Neuronal stem cell (in vitro differentiated cells): Measurements from ENCODE around the gene SPINDOC.

Experiments
- DNase-seq: peaks from one replicate; pipeline ENCODE4 v3.0.0-alpha.2; 2013; ENCODE audit warnings: low spot score
- H2AFZ ChIP-seq: one replicate; pipeline ENCODE4 v1.6.1; 2013; ENCODE audit warnings: mild to moderate bottlenecking, low read length, inconsistent platforms
- H2AK5ac ChIP-seq: 2 replicates; pipeline ENCODE4 v1.6.1; 2013; ENCODE audit warnings: low read depth, mild to moderate bottlenecking, inconsistent platforms, low read length, moderate library complexity, mixed read lengths
- H2BK120ac ChIP-seq: 2 replicates; pipeline ENCODE4 v1.6.1; 2013; ENCODE audit warnings: low read depth, mild to moderate bottlenecking, inconsistent platforms, low read length, moderate library complexity, mixed read lengths
- H2BK12ac ChIP-seq: one replicate; pipeline ENCODE4 v1.6.1; 2013; ENCODE audit warnings: low read length, inconsistent platforms
- H2BK15ac ChIP-seq: 2 replicates; pipeline ENCODE4 v1.6.1; 2013; ENCODE audit warnings: mild to moderate bottlenecking, low read length, inconsistent platforms, mixed read lengths
- H2BK5ac ChIP-seq: one replicate; pipeline ENCODE4 v1.6.1; 2013; ENCODE audit warnings: inconsistent platforms, mild to moderate bottlenecking, low read length, moderate library complexity
- H3K14ac ChIP-seq: one replicate; pipeline ENCODE4 v1.6.1; 2013; ENCODE audit warnings: low read length, inconsistent platforms
- H3K18ac ChIP-seq: 2 replicates; pipeline ENCODE4 v1.6.1; 2013; ENCODE audit warnings: low read length, inconsistent platforms
- H3K23ac ChIP-seq: 2 replicates; pipeline ENCODE4 v1.6.1; 2013; ENCODE audit warnings: low read depth, mild to moderate bottlenecking, mixed read lengths, low read length, inconsistent platforms; ENCODE audit not compliant: poor library complexity
- H3K27ac ChIP-seq: replicated peaks from 3 replicates; pipeline ENCODE4 v1.5.1; 2013; ENCODE audit warnings: low read length, inconsistent platforms
- H3K27me3 ChIP-seq, 3 experiments: 2 replicates each; pipeline ENCODE4 v1.6.1; 2013; ENCODE audit warnings: low read length in 3 of 3, mild to moderate bottlenecking in 2 of 3, inconsistent platforms in 1 of 3, low read depth in 1 of 3, mixed read lengths in 1 of 3, moderate library complexity in 1 of 3; ENCODE audit not compliant: control insufficient read depth in 3 of 3, insufficient read depth in 3 of 3
- H3K36me3 ChIP-seq, 2 donors: replicated peaks in 1 of 2; 2 replicates each; pipeline ENCODE4 v1.6.1; 2013; ENCODE audit warnings: low read length in 2 of 2; ENCODE audit not compliant: control insufficient read depth in 2 of 2, insufficient read depth in 2 of 2
- H3K4ac ChIP-seq: 2 replicates; pipeline ENCODE4 v1.6.1; 2013; ENCODE audit warnings: inconsistent platforms, mild to moderate bottlenecking, low read length, moderate library complexity
- H3K4me1 ChIP-seq, 2 donors: 1 replicate in 1 of 2; 2 replicates in 1 of 2; pipeline ENCODE4 v1.6.1; 2013; ENCODE audit warnings: low read length in 2 of 2, low read depth in 1 of 2; ENCODE audit not compliant: control insufficient read depth in 2 of 2, insufficient read depth in 1 of 2
- H3K4me2 ChIP-seq: one replicate; pipeline ENCODE4 v1.6.1; 2013; ENCODE audit warnings: mild to moderate bottlenecking, low read length, inconsistent platforms; ENCODE audit not compliant: insufficient read depth, poor library complexity, severe bottlenecking
- H3K4me3 ChIP-seq, 2 donors: 2 replicates each; pipeline ENCODE4 v1.5.1; 2013; ENCODE audit warnings: low read length in 2 of 2, mild to moderate bottlenecking in 2 of 2, inconsistent platforms in 1 of 2, moderate library complexity in 1 of 2
- H3K79me1 ChIP-seq: one replicate; pipeline ENCODE4 v1.6.1; 2013; ENCODE audit warnings: low read depth, mild to moderate bottlenecking, inconsistent platforms, low read length, moderate library complexity
- H3K9ac ChIP-seq: one replicate; pipeline ENCODE4 v1.6.1; 2013; ENCODE audit warnings: mild to moderate bottlenecking, low read depth, low read length, inconsistent platforms; ENCODE audit not compliant: poor library complexity
- H3K9me3 ChIP-seq, 2 donors: replicated peaks in 1 of 2; 2 replicates each; pipeline versions ENCODE3 to v1.6.1; 2013; ENCODE audit warnings: low read length in 2 of 2, mild to moderate bottlenecking in 2 of 2, inconsistent platforms in 1 of 2, low read depth in 1 of 2, mixed read lengths in 1 of 2, moderate library complexity in 1 of 2; ENCODE audit not compliant: control insufficient read depth in 2 of 2, insufficient read depth in 1 of 2
- H4K8ac ChIP-seq: one replicate; pipeline ENCODE4 v1.6.1; 2013; ENCODE audit warnings: low read depth, mild to moderate bottlenecking, inconsistent platforms, low read length, moderate library complexity
- H4K91ac ChIP-seq: one replicate; pipeline ENCODE4 v1.6.1; 2013; ENCODE audit warnings: low read length, low read depth, mild to moderate bottlenecking, inconsistent platforms; ENCODE audit not compliant: poor library complexity
- WGBS, 2 donors: extraction: QIAGEN DNeasy Blood & Tissue Kit; methylation state at CpG; one replicate each; pipeline ENCODE4 v1.1.7; 2013; ENCODE audit warnings: missing lambda C conversion rate in 2 of 2, mixed read lengths in 1 of 2; ENCODE audit not compliant: insufficient read length in 2 of 2, insufficient replicate concordance in 1 of 2; ENCODE audit errors: extremely low coverage in 2 of 2; 5-methylcytosine and 5-hydroxymethylcytosine counted together

Gene SPINDOC

GRCh38 chr11:63816732-63817131 lies 3.5 kb downstream of the SPINDOC start:
- H3K23ac ChIP-seq, result no peak overlapping the region
- peaks cover 38 to 71% of the 10 kb centered on the region in 2 donors for H3K36me3 ChIP-seq
- H2BK15ac ChIP-seq, result no peak overlapping the region
- no peaks in the 10 kb centered on the region for H3K27me3 ChIP-seq
- peaks cover 3% of the 10 kb centered on the region in 2 donors for H3K9me3 ChIP-seq
- no peak for DNase-seq
- no peak overlapping the region for H3K4ac ChIP-seq
- no peak overlapping the region for H4K8ac ChIP-seq
- H3K9ac ChIP-seq, result no peak overlapping the region
- no peak overlapping the region for H3K27ac ChIP-seq
- peaks cover 10 to 14% of the 10 kb centered on the region in 2 donors for H3K4me1 ChIP-seq
- H3K14ac ChIP-seq, result no peak overlapping the region
- no CpG with 5 or more reads among the region's 3 CpGs for WGBS, 2 donors
- no peak overlapping the region for H3K4me3 ChIP-seq
- H2BK120ac ChIP-seq, result no peak overlapping the region
- H4K91ac ChIP-seq, result no peak overlapping the region
- no peak overlapping the region for H3K18ac ChIP-seq
- H2BK12ac ChIP-seq, result no peak overlapping the region
- H2AFZ ChIP-seq, result no peak overlapping the region
- no peak overlapping the region for H2BK5ac ChIP-seq
- H3K79me1 ChIP-seq, result peaks cover 19% of the 10 kb centered on the region
- H2AK5ac ChIP-seq, result no peak overlapping the region
- no peak overlapping the region for H3K4me2 ChIP-seq

- DNase-seq, result no peak
Observed at GRCh38 chr11:63817758-63818498, 4.7 kb downstream of the SPINDOC start.

GRCh38 chr11:63818609-63819008 lies 5.4 kb downstream of the SPINDOC start:
- Histone ChIP-seq H3K4me3 (peak overlapping the region in 1 of 2 donors; percentile 9), H3K27me3 (no peaks in the 10 kb centered on the region), H4K8ac (no peak overlapping the region), H2BK5ac (no peak overlapping the region), H2BK12ac (no peak overlapping the region), H3K4me1 (peaks cover 6 to 10% of the 10 kb centered on the region in 2 donors), H3K23ac (no peak overlapping the region), H3K9ac (no peak overlapping the region), H2BK120ac (no peak overlapping the region), H3K79me1 (peaks cover 20% of the 10 kb centered on the region), H4K91ac (no peak overlapping the region), H3K36me3 (peaks cover 52 to 89% of the 10 kb centered on the region in 2 donors), H3K27ac (no peak overlapping the region), H3K4ac (no peak overlapping the region), H3K9me3 (peaks cover 3% of the 10 kb centered on the region in 2 donors), H2AK5ac (no peak overlapping the region), H3K14ac (no peak overlapping the region), H3K18ac (no peak overlapping the region), H3K4me2 (no peak overlapping the region), H2BK15ac (no peak overlapping the region), H2AFZ (no peak overlapping the region)
- no peak for DNase-seq
- WGBS, 2 donors, result no CpG with 5 or more reads among the region's 19 CpGs

More at GRCh38 chr11:63817758-63818498, 4.7 kb downstream of the SPINDOC start:
- WGBS, 2 donors, result no CpG with 5 or more reads among the region's 27 CpGs
- Histone ChIP-seq H3K36me3 (peaks cover 49 to 83% of the 10 kb centered on the region in 2 donors), H2BK12ac (no peak overlapping the region), H2BK120ac (no peak overlapping the region), H3K9me3 (peaks cover 3% of the 10 kb centered on the region in 2 donors), H2BK15ac (no peak overlapping the region), H3K4me2 (no peak overlapping the region), H4K8ac (no peak overlapping the region), H3K18ac (no peak overlapping the region), H3K27me3 (no peaks in the 10 kb centered on the region), H3K4me3 (no peak overlapping the region), H2AFZ (no peak overlapping the region), H3K23ac (no peak overlapping the region), H3K79me1 (peaks cover 22% of the 10 kb centered on the region), H3K4me1 (peaks cover 6 to 10% of the 10 kb centered on the region in 2 donors), H3K14ac (no peak overlapping the region), H2AK5ac (no peak overlapping the region), H3K9ac (no peak overlapping the region), H3K4ac (no peak overlapping the region), H3K27ac (no peak overlapping the region), H4K91ac (no peak overlapping the region), H2BK5ac (no peak overlapping the region)

- Histone ChIP-seq H2BK5ac (no peak overlapping the region), H2BK15ac (no peak overlapping the region), H2BK12ac (no peak overlapping the region), H3K27ac (no peak overlapping the region), H3K4me1 (no peaks in the 10 kb centered on the region), H3K23ac (no peak overlapping the region), H2AK5ac (no peak overlapping the region), H4K91ac (no peak overlapping the region), H3K9ac (no peak overlapping the region), H3K4ac (no peak overlapping the region), H4K8ac (no peak overlapping the region), H3K9me3 (peaks cover 3% of the 10 kb centered on the region in 2 donors), H3K18ac (no peak overlapping the region), H3K27me3 (no peaks in the 10 kb centered on the region), H2AFZ (no peak overlapping the region), H3K14ac (no peak overlapping the region), H3K36me3 (peaks cover 60 to 95% of the 10 kb centered on the region in 2 donors), H3K4me2 (no peak overlapping the region), H3K79me1 (peaks cover 10% of the 10 kb centered on the region), H2BK120ac (no peak overlapping the region), H3K4me3 (no peak overlapping the region)
- DNase-seq, result no peak
- no CpG with 5 or more reads among the region's 5 CpGs for WGBS, 2 donors
Observed at GRCh38 chr11:63821411-63821810, 8.2 kb downstream of the SPINDOC start.
